C4-2B (cell line): ENCODE measurements around the gene PLAC1.

Experiments used
- ZFX ChIP-seq: fragments of 450-650 bp; IDR thresholded peaks from 2 replicates; pipeline ENCODE4 v1.6.1; 2017
- TF ChIP-seq, protein P1 (sequence below): fragments of 450-650 bp; conservative IDR thresholded peaks from 2 replicates; pipeline ENCODE4 v1.5.1; 2017; ENCODE audit warnings: mild to moderate bottlenecking

DNA sequence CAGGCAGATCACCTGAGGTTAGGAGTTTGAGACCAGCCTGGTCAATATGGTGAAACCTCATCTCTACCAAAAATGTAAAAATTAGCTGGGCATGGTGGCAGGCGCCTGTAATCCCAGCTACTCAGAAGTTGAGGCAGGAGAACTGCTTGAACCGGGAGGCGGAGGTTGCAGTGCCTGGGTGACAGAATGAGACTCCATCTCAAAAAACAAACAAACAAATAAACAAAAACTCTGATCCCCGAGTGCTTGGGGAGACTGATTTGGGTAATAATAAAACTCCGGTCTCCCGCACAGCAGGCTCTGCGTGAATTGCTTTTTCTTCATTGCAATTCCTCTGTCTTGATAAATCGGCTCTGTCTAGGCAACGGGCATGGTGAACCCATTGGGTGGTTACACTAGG, 124.9 kb downstream of the PLAC1 start:
- TF ChIP-seq, protein P1, sequence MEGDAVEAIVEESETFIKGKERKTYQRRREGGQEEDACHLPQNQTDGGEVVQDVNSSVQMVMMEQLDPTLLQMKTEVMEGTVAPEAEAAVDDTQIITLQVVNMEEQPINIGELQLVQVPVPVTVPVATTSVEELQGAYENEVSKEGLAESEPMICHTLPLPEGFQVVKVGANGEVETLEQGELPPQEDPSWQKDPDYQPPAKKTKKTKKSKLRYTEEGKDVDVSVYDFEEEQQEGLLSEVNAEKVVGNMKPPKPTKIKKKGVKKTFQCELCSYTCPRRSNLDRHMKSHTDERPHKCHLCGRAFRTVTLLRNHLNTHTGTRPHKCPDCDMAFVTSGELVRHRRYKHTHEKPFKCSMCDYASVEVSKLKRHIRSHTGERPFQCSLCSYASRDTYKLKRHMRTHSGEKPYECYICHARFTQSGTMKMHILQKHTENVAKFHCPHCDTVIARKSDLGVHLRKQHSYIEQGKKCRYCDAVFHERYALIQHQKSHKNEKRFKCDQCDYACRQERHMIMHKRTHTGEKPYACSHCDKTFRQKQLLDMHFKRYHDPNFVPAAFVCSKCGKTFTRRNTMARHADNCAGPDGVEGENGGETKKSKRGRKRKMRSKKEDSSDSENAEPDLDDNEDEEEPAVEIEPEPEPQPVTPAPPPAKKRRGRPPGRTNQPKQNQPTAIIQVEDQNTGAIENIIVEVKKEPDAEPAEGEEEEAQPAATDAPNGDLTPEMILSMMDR = no peak
- no peak for TF ChIP-seq ZFX
